ENCODE data around the gene BAAT.

Gene BAAT

DNA sequence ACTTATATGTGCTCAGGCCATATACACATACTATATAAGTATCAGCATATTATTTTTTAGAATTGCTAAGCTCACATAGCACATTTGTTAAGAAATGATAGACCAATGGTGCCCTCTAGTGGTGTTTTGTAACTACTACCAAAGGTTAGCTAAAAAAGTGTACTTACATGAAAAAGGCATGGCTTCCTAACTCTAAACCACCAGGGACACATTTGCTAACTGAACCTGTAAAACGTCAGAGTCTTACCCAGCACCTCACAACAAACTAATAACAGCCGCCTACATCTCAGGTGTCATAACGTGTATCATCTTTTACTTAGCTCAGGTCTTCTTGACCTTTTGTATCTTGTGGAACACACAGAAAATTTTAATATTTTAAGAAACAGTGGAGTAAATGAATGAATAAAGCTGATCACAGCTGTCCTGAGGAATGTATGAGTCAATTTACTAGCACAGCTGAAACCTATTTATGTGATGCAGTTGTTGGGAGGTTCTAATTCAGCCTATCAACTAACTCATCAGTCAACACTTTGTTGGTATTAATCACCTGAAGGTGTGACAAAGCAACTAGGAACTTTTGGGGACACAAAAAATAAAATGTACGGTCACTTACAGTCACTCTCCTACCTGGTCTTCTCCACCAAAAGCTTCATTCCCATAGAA lies 72.9 kb downstream of the BAAT start:
- DNase-seq: no peak

GRCh38 chr9:101311191-101311590 lies 73.6 kb downstream of the BAAT start:
- DNase-seq: no peak

Measured in left hindlimb (tissue), 1 donor.